Measurements from ENCODE around the gene GRB2. TPM values are rescaled to one million over a fixed set of nuclear protein-coding genes. Genes with fewer than 3 reads are reported as not detected.

GRB2 gene
- total and polyA plus RNA-seq, 10 of the 15 experiments (the other 5 are each of a cell fraction or from before 2014, with no cell fraction given): 113 to 268 (median 158) TPM

DNA sequence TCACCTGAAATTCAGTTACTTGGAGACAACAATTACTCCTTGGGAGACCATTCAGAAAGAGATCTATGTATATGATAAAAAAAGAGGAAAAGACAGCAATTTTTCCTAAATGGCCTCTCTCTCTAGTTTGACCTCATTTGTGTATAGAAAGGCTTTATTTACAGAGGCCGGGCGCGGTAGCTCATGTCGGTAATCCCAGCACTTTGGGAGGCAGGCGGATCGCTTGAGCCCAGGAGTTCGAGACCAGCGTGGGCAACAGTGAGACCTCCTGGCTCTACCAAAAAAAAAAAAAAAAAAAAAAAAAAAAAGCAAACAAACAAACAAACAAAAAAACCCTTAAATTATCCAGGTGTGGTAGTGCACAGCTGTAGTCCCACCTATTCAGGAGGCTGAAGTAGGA lies 20.7 kb downstream of the GRB2 start:
- FAIRE-seq (no peak), ATAC-seq (no peak), DNase-seq (ENCODE audit: low read depth, low spot score) (no peak)
- intact Hi-C loops (cut with micrococcal nuclease; ENCODE audit: unreplicated experiment): no loop called here
- no peak overlapping the region for H2AFZ ChIP-seq (ENCODE audit: control insufficient read depth, low read depth, low read length)
- RAD21 ChIA-PET (ENCODE audit: unreplicated experiment): no interaction called here
- peaks cover 89% of the 10 kb centered on the region for H3K79me2 ChIP-seq (ENCODE audit: control insufficient read depth, insufficient read depth, low read length)
- WGBS (ENCODE audit: insufficient coverage, insufficient replicate concordance, low lambda C conversion rate, missing lambda C conversion rate): 100% methylated on average over 4 of the region's 8 CpGs
- no peak overlapping the region for H3K4me3 ChIP-seq
- in situ Hi-C loops (cut with MboI): no loop called here
- no peak overlapping the region for H3K27ac ChIP-seq (ENCODE audit: control insufficient read depth, insufficient read depth)
- no TSS peak for BruUV-seq (replicated peaks)
- POLR2A ChIA-PET: interaction anchor here (0.7 to 2.1 kb wide), 4 partner anchors 12 to 73 kb away, joined by 3 to 12 read pairs (median 8); no protein-coding TSS in a partner anchor
- no peaks in the 10 kb centered on the region for H3K9me3 ChIP-seq (replicated peaks; ENCODE audit: control insufficient read depth, insufficient read depth, low read length)
- no peak overlapping the region for H3K4me2 ChIP-seq (ENCODE audit: control insufficient read depth, insufficient read depth)
- no peak overlapping the region for H3K9ac ChIP-seq (ENCODE audit: control insufficient read depth, insufficient read depth, low read length)
- peaks cover 10 to 14% of the 10 kb centered on the region in 2 experiments for H3K36me3 ChIP-seq (ENCODE audit: control insufficient read depth in 2 of 2, insufficient read depth in 2 of 2, low read length in 1 of 2)
- H4K20me1 ChIP-seq (ENCODE audit: control insufficient read depth, insufficient read depth): peaks cover 14% of the 10 kb centered on the region
- no peaks in the 10 kb centered on the region for H3K27me3 ChIP-seq (replicated peaks in 1 of 2; ENCODE audit: control insufficient read depth in 2 of 2, insufficient read depth in 2 of 2, low read length in 1 of 2)
- no peaks in the 10 kb centered on the region for H3K4me1 ChIP-seq (ENCODE audit: control insufficient read depth, insufficient read depth, low read length)
- CTCF ChIA-PET: interaction anchor here (0.9 to 1.1 kb wide), 2 partner anchors 12 to 96 kb away, joined by 3 read pairs; partner anchors contain the start of gene SLC25A19
- SMC1A ChIA-PET (ENCODE audit: uncharacterized antibody, unreplicated experiment): interaction anchor here (0.9 to 1.2 kb wide), 2 partner anchors 8 to 125 kb away, joined by 3 read pairs; no protein-coding TSS in a partner anchor
- TF ChIP-seq, protein P1, sequence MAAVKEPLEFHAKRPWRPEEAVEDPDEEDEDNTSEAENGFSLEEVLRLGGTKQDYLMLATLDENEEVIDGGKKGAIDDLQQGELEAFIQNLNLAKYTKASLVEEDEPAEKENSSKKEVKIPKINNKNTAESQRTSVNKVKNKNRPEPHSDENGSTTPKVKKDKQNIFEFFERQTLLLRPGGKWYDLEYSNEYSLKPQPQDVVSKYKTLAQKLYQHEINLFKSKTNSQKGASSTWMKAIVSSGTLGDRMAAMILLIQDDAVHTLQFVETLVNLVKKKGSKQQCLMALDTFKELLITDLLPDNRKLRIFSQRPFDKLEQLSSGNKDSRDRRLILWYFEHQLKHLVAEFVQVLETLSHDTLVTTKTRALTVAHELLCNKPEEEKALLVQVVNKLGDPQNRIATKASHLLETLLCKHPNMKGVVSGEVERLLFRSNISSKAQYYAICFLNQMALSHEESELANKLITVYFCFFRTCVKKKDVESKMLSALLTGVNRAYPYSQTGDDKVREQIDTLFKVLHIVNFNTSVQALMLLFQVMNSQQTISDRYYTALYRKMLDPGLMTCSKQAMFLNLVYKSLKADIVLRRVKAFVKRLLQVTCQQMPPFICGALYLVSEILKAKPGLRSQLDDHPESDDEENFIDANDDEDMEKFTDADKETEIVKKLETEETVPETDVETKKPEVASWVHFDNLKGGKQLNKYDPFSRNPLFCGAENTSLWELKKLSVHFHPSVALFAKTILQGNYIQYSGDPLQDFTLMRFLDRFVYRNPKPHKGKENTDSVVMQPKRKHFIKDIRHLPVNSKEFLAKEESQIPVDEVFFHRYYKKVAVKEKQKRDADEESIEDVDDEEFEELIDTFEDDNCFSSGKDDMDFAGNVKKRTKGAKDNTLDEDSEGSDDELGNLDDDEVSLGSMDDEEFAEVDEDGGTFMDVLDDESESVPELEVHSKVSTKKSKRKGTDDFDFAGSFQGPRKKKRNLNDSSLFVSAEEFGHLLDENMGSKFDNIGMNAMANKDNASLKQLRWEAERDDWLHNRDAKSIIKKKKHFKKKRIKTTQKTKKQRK (IDR thresholded peaks at IDR 0.05; ENCODE audit: low read depth, low read length): no peak
- TF ChIP-seq CEBPB (IDR thresholded peaks at IDR 0.05; ENCODE audit: borderline replicate concordance in 1 of 2, low read depth in 2 of 2, low read length in 2 of 2): no peak
- TF ChIP-seq, protein P2, sequence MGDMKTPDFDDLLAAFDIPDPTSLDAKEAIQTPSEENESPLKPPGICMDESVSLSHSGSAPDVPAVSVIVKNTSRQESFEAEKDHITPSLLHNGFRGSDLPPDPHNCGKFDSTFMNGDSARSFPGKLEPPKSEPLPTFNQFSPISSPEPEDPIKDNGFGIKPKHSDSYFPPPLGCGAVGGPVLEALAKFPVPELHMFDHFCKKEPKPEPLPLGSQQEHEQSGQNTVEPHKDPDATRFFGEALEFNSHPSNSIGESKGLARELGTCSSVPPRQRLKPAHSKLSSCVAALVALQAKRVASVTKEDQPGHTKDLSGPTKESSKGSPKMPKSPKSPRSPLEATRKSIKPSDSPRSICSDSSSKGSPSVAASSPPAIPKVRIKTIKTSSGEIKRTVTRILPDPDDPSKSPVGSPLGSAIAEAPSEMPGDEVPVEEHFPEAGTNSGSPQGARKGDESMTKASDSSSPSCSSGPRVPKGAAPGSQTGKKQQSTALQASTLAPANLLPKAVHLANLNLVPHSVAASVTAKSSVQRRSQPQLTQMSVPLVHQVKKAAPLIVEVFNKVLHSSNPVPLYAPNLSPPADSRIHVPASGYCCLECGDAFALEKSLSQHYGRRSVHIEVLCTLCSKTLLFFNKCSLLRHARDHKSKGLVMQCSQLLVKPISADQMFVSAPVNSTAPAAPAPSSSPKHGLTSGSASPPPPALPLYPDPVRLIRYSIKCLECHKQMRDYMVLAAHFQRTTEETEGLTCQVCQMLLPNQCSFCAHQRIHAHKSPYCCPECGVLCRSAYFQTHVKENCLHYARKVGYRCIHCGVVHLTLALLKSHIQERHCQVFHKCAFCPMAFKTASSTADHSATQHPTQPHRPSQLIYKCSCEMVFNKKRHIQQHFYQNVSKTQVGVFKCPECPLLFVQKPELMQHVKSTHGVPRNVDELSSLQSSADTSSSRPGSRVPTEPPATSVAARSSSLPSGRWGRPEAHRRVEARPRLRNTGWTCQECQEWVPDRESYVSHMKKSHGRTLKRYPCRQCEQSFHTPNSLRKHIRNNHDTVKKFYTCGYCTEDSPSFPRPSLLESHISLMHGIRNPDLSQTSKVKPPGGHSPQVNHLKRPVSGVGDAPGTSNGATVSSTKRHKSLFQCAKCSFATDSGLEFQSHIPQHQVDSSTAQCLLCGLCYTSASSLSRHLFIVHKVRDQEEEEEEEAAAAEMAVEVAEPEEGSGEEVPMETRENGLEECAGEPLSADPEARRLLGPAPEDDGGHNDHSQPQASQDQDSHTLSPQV (IDR thresholded peaks at IDR 0.05): no peak
- TF ChIP-seq MXI1 (IDR thresholded peaks at IDR 0.05; ENCODE audit: low read depth, low read length): no peak
- TF ChIP-seq, protein P3, sequence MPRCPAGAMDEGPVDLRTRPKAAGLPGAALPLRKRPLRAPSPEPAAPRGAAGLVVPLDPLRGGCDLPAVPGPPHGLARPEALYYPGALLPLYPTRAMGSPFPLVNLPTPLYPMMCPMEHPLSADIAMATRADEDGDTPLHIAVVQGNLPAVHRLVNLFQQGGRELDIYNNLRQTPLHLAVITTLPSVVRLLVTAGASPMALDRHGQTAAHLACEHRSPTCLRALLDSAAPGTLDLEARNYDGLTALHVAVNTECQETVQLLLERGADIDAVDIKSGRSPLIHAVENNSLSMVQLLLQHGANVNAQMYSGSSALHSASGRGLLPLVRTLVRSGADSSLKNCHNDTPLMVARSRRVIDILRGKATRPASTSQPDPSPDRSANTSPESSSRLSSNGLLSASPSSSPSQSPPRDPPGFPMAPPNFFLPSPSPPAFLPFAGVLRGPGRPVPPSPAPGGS (IDR thresholded peaks at IDR 0.05; ENCODE audit: borderline replicate concordance, insufficient read depth, low read depth, low read length, poor library complexity, severe bottlenecking): no peak
- no peak for TF ChIP-seq MEF2B (IDR thresholded peaks at IDR 0.05; ENCODE audit: partially characterized antibody, poor library complexity, severe bottlenecking)
- TF ChIP-seq, protein P4, sequence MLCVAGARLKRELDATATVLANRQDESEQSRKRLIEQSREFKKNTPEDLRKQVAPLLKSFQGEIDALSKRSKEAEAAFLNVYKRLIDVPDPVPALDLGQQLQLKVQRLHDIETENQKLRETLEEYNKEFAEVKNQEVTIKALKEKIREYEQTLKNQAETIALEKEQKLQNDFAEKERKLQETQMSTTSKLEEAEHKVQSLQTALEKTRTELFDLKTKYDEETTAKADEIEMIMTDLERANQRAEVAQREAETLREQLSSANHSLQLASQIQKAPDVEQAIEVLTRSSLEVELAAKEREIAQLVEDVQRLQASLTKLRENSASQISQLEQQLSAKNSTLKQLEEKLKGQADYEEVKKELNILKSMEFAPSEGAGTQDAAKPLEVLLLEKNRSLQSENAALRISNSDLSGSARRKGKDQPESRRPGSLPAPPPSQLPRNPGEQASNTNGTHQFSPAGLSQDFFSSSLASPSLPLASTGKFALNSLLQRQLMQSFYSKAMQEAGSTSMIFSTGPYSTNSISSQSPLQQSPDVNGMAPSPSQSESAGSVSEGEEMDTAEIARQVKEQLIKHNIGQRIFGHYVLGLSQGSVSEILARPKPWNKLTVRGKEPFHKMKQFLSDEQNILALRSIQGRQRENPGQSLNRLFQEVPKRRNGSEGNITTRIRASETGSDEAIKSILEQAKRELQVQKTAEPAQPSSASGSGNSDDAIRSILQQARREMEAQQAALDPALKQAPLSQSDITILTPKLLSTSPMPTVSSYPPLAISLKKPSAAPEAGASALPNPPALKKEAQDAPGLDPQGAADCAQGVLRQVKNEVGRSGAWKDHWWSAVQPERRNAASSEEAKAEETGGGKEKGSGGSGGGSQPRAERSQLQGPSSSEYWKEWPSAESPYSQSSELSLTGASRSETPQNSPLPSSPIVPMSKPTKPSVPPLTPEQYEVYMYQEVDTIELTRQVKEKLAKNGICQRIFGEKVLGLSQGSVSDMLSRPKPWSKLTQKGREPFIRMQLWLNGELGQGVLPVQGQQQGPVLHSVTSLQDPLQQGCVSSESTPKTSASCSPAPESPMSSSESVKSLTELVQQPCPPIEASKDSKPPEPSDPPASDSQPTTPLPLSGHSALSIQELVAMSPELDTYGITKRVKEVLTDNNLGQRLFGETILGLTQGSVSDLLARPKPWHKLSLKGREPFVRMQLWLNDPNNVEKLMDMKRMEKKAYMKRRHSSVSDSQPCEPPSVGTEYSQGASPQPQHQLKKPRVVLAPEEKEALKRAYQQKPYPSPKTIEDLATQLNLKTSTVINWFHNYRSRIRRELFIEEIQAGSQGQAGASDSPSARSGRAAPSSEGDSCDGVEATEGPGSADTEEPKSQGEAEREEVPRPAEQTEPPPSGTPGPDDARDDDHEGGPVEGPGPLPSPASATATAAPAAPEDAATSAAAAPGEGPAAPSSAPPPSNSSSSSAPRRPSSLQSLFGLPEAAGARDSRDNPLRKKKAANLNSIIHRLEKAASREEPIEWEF (IDR thresholded peaks at IDR 0.05; ENCODE audit: insufficient replicate concordance, low read depth, low read length): no peak

Measured in GM12878 (cell line).